Peyer's patch (tissue), 4 donors: Measurements from ENCODE around the gene YEATS2.

Source experiments
- CTCF ChIP-seq, 6 experiments: fragments of 450-650 bp in 4 of 6; fragments of 200-600 bp in 2 of 6; sonication (generic) in 1 of 6; IDR thresholded peaks; one replicate each; pipeline ENCODE4 v1.5.1; 2017 to 2019; ENCODE audit warnings: antibody characterized with exemption in 6 of 6, mild to moderate bottlenecking in 3 of 6, moderate library complexity in 1 of 6
- POLR2A ChIP-seq, 2 donors: fragments of 450-650 bp; IDR thresholded peaks; one replicate each; pipeline ENCODE4 v1.5.1; 2017; ENCODE audit warnings: antibody characterized with exemption in 2 of 2, mild to moderate bottlenecking in 2 of 2, moderate library complexity in 2 of 2

GRCh38 chr3:183800243-183800863, 102.8 kb downstream of the YEATS2 start:
- no peak for TF ChIP-seq CTCF (IDR thresholded peaks at IDR 0.05)
- TF ChIP-seq POLR2A (IDR thresholded peaks at IDR 0.05): no peak
